Dermis microvascular lymphatic vessel endothelial cell (primary cell): Measurements from ENCODE around the gene OSER1. TPM values are rescaled to one million over a fixed set of nuclear protein-coding genes. Genes with fewer than 3 reads are reported as not detected.
A peak's percentile ranks its signal among the peaks of the same experiment; 100 is the strongest.
"Not testable (repeated sequence)": the region's sequence is repeated elsewhere in the genome, so short reads cannot be mapped to it uniquely, and the experiment has no call there.

Source experiments
- DNase-seq, 2 donors: peaks; one replicate each; pipeline versions ENCODE4 v3.0.0 to v3.0.0-alpha.2; 2010; ENCODE audit warnings: low read depth in 2 of 2
- total RNA-seq: library from RNA; depleted of rRNA; stranded (reverse); fragments of >200 nt; gene quantifications from 2 replicates; pipeline ENCODE4 v1.2.1, GENCODE V29; 2014

Gene OSER1
- total RNA-seq, 1 donor from 2014 or later = 34.1 TPM

GRCh38 chr20:44204156-44204831 lies 6.3 kb downstream of the OSER1 start:
- peak in 1 of 2 donors; percentile 87 for DNase-seq

- DNase-seq = no peak
These were observed 7.4 kb downstream of the OSER1 start for GRCh38 chr20:44203161-44203560.

- DNase-seq = no peak
These were observed 9.6 kb downstream of the OSER1 start for GRCh38 chr20:44200983-44201382.

- no peak for DNase-seq
These were observed 10.2 kb downstream of the OSER1 start for GRCh38 chr20:44200371-44200770.

GRCh38 chr20:44199877-44200276 lies 10.7 kb downstream of the OSER1 start:
- no peak for DNase-seq

GRCh38 chr20:44198872-44199271 lies 11.7 kb downstream of the OSER1 start:
- no peak for DNase-seq

GRCh38 chr20:44196271-44196670 lies 14.3 kb downstream of the OSER1 start:
- DNase-seq = no peak

GRCh38 chr20:44195605-44196004 lies 15.0 kb downstream of the OSER1 start:
- DNase-seq = no peak

GRCh38 chr20:44193801-44194200 lies 16.8 kb downstream of the OSER1 start:
- no peak for DNase-seq

GRCh38 chr20:44191640-44192039 lies 18.9 kb downstream of the OSER1 start:
- not testable (repeated sequence) for DNase-seq

GRCh38 chr20:44190197-44190852 lies 20.2 kb downstream of the OSER1 start:
- DNase-seq = peak; percentile 67 to 76

- DNase-seq = no peak
These were observed 21.8 kb downstream of the OSER1 start for GRCh38 chr20:44188752-44189151.

- DNase-seq = no peak
These were observed 22.5 kb downstream of the OSER1 start for GRCh38 chr20:44187772-44188709.

GRCh38 chr20:44187054-44187771 lies 23.4 kb downstream of the OSER1 start, which contains the start of gene JPH2:
Gene JPH2 (minus strand): TSS chr20:44187188. CDS start chr20:44186705, 483 bp downstream.
- DNase-seq = peak in 1 of 2 donors; percentile 24

GRCh38 chr20:44186674-44187053 lies 23.9 kb downstream of the OSER1 start:
- DNase-seq = no peak

- DNase-seq = no peak
These were observed 24.4 kb downstream of the OSER1 start for GRCh38 chr20:44186201-44186600.

- no peak for DNase-seq
These were observed 25.0 kb downstream of the OSER1 start for GRCh38 chr20:44185574-44185973.

- DNase-seq = no peak
These were observed 27.3 kb downstream of the OSER1 start for GRCh38 chr20:44183282-44183681.

GRCh38 chr20:44182863-44183262 lies 27.7 kb downstream of the OSER1 start:
- no peak for DNase-seq

GRCh38 chr20:44182135-44182765 lies 28.3 kb downstream of the OSER1 start:
- DNase-seq = no peak

- DNase-seq = no peak
These were observed 29.0 kb downstream of the OSER1 start for GRCh38 chr20:44181611-44182010.
